NB4 (cell line): ENCODE measurements around the gene PHETA1.
A peak's percentile ranks its signal among the peaks of the same experiment; 100 is the strongest.
"Not testable (repeated sequence)": the region's sequence is repeated elsewhere in the genome, so short reads cannot be mapped to it uniquely, and the experiment has no call there.

Experiments used
- DNase-seq: peaks from one replicate; pipeline ENCODE4 v3.0.0; 2010; ENCODE audit warnings: low read depth
- H3K4me3 ChIP-seq: one replicate; pipeline ENCODE4 v1.5.1; 2011; ENCODE audit warnings: mild to moderate bottlenecking, low read depth, low read length, moderate library complexity
- MYC ChIP-seq: IDR thresholded peaks from 2 replicates; pipeline ENCODE4 v1.6.1; 2011; ENCODE audit warnings: low read depth, low read length
- POLR2A ChIP-seq: IDR thresholded peaks from 2 replicates; pipeline ENCODE4 v1.6.1; 2011; ENCODE audit warnings: mild to moderate bottlenecking; ENCODE audit not compliant: insufficient read length; ENCODE audit errors: extremely low read depth
- TF ChIP-seq, protein P1 (sequence below): IDR thresholded peaks from 2 replicates; pipeline ENCODE4 v1.6.1; 2011; ENCODE audit warnings: low read depth, low read length
- TF ChIP-seq, protein P2 (sequence below): IDR thresholded peaks from one replicate; pipeline ENCODE4 v1.5.1; 2012; ENCODE audit warnings: low read depth, low read length

Gene PHETA1

DNA sequence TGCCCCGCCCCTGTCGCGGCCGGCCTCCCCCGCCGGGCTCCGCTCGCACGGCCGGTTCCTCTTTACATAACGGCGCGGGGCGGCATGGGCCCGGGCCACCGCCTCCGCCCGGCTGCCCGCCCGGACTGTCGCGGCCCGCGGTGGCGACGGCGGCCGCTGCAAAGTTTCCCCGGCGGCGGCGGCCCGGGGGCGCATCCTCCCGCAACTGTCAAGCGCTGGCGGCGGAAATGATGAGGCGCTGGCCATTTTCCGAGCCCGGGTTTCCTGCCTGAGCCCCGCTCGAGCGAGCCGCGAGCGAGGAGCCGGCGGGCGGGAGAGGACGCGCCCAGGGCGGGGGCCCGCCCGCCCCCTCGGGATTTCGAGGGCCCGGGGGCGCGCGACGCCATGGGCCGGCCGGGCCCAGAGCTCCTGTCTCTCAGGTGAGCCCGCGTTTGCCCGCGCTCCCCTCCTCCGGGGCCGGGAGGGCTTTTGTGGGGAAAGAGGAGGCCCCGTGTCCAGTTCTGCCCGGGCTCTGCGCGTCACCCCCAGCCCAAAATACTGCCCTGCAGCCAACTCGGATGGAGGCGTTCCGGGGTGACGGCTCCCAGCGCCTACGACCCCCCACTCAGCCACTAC lies 37.1 kb upstream of the PHETA1 start, which contains the start of gene SH2B3:
TSS of gene SH2B3 (plus strand) at position 65 of the 615 bp plus-strand sequence. CDS start 12,223 bp downstream, outside the sequence.
- TF ChIP-seq MYC (no peak; the same call in 1 of the 2 replicates), POLR2A (peak; percentile 64)
- TF ChIP-seq, protein P1, sequence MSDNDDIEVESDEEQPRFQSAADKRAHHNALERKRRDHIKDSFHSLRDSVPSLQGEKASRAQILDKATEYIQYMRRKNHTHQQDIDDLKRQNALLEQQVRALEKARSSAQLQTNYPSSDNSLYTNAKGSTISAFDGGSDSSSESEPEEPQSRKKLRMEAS = peak; percentile 1; the same call in 1 of the 2 replicates
- DNase-seq = no peak
- H3K4me3 ChIP-seq = peak within 1 kb of the TSS; percentile 93

DNA sequence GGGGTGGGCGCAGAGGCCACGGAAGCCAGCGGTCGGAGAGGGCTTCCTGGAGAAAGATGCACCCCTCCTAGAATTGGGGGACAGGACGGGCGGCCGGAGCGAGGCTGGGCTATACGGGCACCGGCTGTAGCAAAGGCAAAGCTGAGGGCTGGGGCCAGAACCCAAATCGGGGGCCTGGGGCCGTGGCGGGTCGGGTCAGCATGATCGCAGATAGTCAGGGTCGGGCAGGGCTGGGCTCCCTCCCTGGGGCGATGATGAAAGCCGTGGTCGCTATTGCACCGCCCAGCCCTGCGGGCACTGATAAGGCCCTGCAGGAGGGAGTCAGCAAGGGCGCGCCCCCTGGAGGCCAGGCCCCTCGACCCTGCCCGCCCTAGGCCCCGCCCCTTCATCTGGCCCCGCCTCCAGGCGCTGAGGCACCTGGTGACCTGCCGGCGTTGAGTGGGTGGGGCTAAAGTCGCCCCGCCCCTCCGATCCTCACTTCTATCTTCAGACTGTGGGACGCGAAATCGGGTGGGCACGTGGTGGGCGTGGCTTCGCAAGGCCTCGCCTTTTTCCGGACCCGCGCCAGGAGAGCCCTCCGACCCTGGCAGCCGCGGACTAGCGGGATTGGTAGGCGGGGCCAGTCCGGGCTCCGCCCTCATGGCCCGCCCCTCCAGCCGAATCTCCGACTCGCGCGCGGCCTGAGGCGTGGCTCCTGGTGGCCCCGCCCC lies 36.4 kb upstream of the PHETA1 start:
- DNase-seq = peak; percentile 99
- TF ChIP-seq, protein P2, sequence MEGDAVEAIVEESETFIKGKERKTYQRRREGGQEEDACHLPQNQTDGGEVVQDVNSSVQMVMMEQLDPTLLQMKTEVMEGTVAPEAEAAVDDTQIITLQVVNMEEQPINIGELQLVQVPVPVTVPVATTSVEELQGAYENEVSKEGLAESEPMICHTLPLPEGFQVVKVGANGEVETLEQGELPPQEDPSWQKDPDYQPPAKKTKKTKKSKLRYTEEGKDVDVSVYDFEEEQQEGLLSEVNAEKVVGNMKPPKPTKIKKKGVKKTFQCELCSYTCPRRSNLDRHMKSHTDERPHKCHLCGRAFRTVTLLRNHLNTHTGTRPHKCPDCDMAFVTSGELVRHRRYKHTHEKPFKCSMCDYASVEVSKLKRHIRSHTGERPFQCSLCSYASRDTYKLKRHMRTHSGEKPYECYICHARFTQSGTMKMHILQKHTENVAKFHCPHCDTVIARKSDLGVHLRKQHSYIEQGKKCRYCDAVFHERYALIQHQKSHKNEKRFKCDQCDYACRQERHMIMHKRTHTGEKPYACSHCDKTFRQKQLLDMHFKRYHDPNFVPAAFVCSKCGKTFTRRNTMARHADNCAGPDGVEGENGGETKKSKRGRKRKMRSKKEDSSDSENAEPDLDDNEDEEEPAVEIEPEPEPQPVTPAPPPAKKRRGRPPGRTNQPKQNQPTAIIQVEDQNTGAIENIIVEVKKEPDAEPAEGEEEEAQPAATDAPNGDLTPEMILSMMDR = peak; percentile 50
- TF ChIP-seq POLR2A (peak; percentile 51), MYC (peak; percentile 68)
- TF ChIP-seq, protein P1 = peak; percentile 95

DNA sequence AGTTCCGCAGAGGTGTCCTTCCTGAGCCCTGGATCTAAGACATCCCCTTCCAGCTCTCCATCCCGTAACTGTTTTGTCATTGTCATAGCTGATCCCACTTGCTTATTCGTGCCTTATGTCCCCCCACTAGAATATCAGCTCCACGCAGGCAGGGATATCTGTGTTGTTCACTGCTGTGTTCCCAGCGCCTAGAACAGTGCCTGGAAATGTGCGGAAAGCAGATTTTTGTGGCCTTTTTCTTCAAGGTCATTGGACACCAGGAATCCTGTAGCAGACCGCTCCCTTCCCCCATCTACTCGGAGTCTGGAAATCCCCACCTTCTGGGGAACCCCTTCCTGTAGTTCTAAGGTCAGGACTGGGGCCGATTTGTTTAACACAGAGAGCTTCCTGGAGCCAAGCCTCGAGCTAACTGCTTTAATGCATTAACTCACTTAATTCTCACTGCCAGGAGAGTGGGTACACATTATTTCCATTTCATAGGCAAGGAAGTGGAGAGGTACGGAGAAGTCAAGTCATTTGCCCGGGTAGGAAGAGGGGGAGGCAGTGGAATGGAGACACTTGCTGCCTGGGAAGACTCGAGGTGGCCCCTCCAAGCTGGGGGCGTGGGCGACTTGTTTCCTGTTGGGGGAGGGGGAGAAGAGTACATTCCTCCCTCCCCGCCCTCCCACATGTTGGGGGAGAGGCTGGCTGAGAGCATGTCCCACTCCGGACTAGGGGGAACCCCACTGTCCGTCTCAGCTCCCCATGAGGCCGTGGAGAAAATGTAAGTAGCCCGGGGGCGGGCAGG lies 35.7 kb upstream of the PHETA1 start:
- TF ChIP-seq MYC (peak; percentile 68), POLR2A (no peak)
- TF ChIP-seq, protein P1 = peak; percentile 63
- H3K4me3 ChIP-seq = peak overlapping the region; percentile 63
- DNase-seq = peak; percentile 87

More for the DNA sequence above, 36.4 kb upstream of the PHETA1 start:
- peak overlapping the region; percentile 63 for H3K4me3 ChIP-seq

DNA sequence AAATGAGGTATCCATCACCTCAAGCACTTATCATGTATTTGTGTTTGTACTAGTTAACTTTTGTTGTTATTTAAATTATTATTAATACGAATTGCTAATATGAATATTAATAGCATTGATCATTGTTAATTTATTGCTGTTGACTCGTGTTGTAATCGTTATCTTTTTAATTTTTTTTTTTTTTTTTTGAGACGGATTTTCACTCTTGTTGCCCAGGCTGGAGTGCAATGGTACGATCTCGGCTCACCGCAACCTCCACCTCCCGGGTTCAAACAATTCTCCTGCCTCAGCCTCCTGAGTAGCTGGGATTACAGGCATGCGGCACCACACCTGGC lies 33.6 kb upstream of the PHETA1 start:
- not testable (repeated sequence) for H3K4me3 ChIP-seq, DNase-seq

DNA sequence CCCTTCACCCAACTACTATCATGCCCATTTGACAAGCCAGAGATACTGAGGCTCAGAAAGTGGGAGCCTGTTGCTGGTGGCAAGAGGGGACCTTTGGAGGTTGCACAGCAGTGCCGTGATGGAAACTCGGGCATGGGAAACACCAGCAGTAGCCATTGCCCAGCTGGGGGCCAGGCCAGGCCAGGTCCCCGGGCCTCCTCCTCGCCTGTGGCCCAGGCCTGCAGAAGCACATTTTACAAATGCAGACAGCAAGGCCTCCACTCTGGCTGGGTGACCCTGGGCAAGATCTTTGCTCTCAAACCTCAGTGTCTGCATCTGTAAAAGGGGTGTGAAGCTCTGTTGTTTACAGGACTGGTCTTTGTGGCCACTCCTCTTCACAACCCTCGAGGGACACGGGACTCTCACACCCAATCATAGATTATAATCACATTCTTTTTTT lies 32.3 kb upstream of the PHETA1 start:
- H3K4me3 ChIP-seq = no peak overlapping the region
- no peak for TF ChIP-seq MYC
- no peak for DNase-seq

DNA sequence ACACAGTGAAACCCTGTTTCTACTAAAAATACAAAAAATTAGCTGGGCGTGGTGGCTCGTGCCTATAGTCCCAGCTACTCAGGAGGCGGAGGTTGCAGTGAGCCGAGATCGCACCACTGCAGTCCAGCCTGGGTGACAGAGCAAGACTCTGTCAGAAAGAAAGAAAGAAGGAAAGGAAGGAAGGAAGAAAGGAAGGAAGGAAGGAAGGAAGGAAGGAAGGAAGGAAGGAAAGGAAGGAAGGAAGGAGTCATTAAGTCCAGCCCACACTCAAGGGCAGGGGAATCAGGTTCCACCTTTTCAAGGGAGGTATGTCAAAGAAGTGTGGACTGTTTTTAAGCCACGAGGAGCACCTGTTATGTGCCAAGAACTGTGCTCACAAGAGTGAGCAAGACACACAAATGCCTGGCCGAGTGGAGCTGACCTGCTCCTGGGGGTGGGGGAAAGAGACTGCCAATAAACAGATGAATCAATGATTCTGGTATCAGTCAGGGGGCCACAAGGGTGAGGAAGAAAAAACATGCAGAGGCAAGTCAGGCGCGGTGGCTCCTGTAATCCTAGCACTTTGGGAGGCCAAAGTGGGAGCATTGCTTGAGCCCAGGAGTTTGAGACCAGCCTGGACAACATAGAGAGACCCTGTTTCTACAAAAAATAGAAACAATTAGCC lies 31.0 kb upstream of the PHETA1 start:
- H3K4me3 ChIP-seq, DNase-seq: not testable (repeated sequence)

DNA sequence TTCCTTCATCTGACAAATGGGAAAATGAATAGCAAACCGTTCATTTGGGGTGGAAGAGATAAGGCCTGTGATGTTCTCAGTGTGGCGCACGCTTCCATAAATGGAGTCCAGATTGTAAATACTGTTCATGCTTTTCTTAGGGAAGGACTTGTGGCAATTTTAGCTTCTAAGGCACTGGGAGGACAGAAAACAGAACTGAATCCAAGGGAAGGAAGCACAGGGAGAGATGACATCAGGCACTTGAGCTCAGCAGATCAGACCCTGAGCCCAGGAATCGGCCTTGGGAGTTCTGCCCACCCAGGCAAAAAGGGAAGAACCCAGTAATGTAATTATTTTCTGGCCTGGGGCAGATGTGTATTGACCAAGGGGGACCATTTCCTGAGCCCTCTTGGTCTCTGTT lies 29.6 kb upstream of the PHETA1 start:
- TF ChIP-seq POLR2A (no peak), MYC (no peak)
- TF ChIP-seq, protein P1 = no peak
- TF ChIP-seq, protein P2 = no peak
- DNase-seq = peak; percentile 31
- no peak overlapping the region for H3K4me3 ChIP-seq

DNA sequence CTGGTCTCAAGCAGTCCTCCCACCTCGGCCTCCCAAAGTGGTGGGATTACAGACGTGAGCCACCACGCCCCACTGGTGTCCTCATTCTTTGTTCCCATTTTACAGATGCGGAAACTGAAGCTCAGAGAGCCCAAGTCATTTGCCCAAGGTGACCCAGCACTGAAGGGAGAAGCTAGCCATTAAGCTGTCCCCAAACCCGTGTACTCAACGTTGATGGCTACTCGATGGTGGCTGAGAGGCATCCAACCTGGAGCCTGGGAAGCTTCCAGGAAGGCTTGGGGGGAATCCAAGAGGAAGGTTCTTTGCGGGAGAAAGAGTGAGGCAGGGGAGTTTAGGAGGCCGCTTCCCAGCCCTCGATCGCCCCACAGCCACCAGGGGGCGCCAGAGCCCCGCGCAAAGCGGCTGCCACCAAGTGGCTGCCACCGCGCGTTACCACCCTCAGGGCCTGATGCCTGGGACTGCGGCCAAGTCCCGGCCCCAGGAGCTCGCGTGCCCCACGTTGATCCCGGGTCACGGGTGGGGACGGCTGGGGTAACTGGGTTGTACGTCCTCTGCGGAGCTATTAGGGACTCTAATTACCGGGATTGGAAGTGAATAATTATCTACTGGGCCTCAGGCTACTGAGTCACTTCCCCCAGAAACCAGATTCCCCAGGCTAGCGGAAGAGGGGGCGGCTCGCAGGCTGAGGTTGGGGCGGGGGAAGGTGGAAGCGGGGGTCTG lies 28.0 kb upstream of the PHETA1 start:
- TF ChIP-seq, protein P1 = no peak
- TF ChIP-seq, protein P2 = peak; percentile 99
- DNase-seq = peak; percentile 90
- H3K4me3 ChIP-seq = no peak overlapping the region

DNA sequence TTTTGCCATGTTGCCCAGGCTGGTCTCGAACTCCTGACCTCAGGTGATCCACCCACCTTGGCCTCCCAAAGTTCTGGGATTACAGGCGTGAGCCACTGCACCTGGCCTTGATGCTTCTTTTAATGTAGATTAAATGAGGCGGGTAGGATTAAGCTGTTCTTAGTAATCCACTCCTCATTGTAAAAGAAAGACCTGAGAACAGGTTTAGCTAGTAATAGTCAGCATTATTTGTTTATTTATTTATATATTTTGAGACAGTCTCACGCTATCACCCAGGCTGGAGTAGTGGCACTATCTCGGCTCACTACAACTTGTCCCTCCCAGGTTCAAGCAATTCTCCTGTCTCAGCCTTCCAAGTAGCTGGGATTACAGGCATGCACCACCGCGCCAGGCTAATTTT lies 27.4 kb upstream of the PHETA1 start:
- H3K4me3 ChIP-seq, DNase-seq: not testable (repeated sequence)
